ENCODE measurements around the gene PLA2G3.

Gene PLA2G3

DNA sequence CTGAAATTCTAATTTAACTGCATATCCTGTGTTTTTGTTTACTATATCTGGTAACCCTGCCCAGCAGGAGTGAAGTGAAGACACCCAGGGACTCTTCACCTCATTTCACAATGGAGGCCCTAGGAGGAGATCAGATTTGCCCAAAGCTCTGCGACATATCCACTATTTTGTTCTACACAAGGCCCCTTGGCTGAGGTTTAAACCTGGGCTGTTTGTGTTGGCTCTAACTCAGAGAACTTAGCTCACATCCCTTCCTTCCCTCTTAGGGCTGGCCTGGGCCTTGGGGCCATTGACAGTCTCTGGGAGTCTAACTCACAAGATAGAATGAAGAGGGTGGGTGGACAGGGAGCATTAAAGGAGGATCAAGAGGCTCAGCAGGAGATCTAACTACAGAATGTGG lies 8.2 kb upstream of the PLA2G3 start:
- DNase-seq (ENCODE audit: low read depth in 2 of 2): no peak

DNA sequence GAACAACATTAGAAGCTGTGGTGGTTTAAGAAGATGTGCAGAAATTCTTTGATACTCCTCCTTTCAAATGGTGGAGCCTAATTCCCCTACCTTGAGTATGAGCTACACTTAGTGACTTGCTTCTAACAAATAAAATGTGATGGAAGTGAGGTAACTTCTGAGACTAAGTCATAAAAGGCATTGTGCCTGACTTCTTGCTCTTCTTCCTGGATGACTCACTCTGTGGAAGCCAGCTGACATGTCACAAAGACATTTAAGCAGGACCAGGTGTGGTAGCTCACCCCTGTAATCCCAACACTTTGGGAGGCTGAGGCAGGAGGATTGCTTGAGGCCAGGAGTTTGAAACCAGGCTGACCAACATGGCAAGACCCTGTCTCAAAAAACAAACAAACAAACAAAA lies 3.9 kb upstream of the PLA2G3 start:
- no peak for DNase-seq (ENCODE audit: low read depth in 2 of 2)

DNA sequence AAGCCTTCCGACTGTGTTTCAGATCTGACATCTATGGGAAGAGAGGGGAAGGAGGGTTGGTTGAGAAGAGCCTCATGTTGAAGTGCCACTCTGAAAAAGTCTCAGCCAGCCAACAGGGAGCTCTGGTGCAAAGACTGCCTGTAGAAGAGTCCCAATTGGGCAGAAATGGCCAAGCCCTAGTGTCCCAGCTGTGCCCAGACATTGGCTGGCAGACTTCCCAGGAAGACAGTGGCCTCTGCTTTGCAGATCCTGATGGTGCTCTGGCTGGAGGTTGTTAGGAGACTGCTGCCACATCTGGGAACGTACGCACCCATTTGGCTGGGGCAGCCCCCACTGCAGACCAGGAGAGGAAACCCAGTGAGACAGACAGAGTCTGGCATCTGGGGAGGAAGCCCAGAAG lies 3.2 kb upstream of the PLA2G3 start:
- no peak for DNase-seq (ENCODE audit: low read depth in 2 of 2)

DNA sequence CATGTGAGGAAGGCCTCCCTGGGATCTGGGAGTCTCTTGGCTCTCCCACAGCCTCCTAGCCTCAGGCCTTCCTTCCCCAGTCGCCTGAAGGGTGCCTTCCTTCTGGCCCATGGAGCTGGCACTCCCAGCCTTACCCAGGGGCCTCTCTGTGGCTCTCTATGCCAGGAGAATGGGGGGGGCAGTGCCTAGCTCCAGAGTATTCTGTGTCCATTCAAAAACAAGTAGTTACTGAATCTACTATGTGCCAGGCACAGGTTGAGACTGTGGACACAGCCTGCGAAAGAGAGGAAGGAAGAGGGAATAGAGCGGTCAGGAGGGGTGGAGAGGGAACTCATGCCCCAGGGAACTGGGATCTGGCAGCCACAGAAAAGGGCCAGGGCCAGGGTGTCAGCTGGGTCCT lies 2.7 kb upstream of the PLA2G3 start:
- no peak for DNase-seq (ENCODE audit: low read depth in 2 of 2)

DNA sequence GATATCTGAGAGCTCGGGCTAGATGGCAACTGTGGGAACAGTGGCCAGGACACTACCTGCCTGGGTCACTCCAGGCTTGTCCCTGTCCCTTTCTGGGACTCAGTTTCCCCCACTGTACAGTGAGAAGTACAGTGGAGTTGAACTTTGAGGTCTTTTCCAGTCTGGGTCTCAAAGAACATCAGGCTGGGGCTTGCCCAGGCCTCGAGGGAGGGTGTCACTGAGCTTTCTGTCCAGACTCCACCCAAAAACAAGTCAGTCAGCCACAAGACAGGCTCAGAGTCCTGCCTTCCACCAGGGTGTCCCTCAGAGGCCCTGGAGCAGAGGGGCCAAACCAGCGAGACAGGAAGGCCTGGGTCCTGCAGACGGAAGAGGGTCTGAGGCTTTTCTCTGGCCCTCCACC lies 2.0 kb upstream of the PLA2G3 start:
- DNase-seq (ENCODE audit: low read depth in 2 of 2): no peak

DNA sequence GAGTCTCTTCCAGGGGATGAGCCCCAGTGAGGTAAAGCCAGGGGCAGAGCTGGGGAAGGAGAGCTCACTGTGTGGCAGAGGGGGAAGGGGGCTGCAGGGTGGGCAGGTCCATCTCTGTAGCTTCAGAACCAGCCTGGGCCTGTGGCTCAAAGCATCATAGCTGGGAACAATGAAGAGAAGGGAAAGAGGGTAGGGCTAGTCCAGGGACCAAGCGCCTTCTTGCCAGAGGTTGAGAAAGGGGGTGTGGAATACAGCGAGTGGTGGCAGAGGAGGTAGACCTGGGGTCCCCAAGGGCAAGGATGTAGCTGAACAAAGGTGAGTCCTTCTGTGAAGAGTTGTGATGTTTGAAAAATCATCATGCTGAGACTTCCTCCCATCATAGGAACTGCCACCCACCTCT lies 1.2 kb upstream of the PLA2G3 start:
- no peak for DNase-seq (ENCODE audit: low read depth in 2 of 2)

DNA sequence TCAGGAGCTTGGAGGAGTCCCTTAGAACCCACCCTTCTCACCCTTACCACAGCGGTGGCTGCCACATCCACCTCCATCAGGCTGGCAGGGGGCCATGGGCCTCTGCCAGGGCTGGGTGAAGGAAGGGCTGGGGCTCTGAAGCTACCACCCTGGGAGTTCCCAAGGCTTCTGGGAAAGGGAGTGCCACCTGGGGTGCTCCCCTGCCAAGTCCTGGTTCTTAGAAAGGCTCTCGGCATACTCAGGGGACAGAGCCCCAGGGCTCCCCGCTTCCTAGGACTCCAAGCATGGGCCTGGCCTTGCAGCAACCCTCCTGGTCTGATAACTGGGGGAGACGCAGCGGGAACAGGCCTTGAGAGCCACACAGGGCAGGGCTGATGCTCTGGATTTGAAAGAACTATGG lies 438 bp upstream of the PLA2G3 start:
- DNase-seq (ENCODE audit: low read depth in 2 of 2): no peak

DNA sequence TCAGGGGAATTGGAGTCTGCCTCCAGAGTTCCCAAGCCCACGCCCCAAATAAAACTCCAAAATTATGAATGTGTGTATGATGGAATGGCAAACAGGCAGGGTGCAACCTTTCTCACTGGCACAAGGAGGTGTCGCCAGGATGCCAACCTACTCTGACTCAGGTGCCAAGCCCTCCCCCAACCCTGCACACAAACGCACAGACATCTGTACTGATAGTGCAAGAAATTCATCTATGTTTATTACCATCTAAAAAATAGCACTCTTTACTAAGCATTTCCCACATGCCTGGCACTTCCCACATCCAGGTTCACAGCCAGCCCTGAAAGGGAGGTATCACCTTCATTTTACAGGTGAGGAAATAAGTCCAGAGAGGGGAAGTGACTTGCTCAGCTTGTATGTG lies 1.2 kb downstream of the PLA2G3 start:
- no peak for DNase-seq (ENCODE audit: low read depth in 2 of 2)

DNA sequence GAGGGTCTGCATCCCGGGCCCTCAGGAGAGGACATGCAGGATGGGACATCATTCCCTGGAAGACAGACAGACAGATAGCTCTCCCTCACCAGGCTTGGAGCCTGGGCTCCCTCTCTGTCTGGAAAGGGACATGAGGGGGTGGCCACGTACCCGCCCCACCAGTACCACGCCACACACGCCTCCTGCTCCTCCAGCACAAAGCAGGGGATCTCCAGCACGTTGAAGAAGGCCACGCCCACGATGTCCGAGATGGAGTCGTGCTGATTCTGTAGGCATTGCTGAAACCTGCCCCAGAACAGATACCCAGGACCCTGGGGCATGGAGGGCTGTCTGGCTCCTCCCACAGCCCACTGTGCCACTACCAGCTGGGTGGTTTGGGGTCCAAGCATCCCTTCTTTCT lies 2.2 kb downstream of the PLA2G3 start:
- DNase-seq (ENCODE audit: low read depth in 2 of 2): no peak

DNA sequence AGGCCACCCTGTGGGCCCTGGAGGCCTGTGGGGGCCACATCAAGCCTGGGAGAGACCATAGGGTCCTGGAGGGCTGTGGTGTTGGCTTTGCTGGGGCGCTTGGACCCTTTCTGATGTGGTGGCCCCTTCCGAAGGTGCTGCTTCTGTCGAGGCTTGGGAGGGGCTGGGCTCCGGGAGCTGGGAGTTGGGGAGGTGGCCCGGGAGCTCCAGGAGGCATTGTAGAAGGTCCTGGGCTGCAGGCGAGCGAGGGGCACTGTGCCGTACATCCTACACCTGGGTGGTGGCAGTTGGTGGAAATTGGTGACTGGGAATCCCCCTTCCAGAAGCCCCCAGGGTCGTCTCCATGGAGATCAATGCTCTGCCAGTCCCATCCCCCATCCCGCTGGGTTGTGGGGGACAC lies 2.6 kb downstream of the PLA2G3 start:
- DNase-seq (ENCODE audit: low read depth in 2 of 2): no peak

DNA sequence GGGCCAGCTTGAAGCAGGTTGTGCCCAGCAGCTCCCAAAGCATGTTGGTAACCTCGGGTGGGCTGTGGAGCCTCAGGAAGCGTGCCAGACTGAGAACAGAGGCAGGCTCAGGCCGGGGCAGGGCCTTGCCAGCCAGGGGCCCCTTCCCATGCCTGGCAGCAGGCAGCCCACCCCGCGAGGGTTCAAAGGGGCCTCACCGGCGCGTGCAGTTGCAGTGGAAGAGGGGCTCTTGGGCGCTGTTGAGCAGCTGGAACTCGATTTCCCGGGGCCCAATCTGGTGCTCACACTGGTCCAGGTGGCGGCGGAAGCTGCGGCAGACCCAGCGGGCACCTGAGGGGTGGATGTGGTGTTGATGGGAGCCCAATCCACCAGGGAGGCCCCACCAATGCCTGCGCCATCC lies 3.6 kb downstream of the PLA2G3 start:
- DNase-seq (ENCODE audit: low read depth in 2 of 2): no peak

DNA sequence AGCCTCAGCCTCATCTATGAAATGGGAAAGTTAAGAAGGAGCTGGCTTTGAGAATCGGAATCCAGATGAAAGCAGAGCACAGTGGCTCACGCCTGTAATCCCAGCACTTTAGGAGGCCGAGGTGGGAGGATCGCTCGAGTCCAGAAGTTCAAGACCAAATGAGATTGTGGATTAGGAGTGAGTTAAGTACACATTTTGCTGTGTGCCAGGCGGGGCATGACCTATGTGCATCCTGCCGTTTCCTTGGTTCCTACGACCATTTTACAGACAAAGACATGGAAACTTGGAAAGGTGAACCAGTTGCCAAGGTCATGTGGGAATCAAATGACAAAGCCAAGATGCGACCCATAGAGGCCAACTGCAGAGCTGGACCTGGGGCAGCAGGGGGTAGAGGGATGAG lies 4.2 kb downstream of the PLA2G3 start:
- no peak for DNase-seq (ENCODE audit: low read depth in 2 of 2)

DNA sequence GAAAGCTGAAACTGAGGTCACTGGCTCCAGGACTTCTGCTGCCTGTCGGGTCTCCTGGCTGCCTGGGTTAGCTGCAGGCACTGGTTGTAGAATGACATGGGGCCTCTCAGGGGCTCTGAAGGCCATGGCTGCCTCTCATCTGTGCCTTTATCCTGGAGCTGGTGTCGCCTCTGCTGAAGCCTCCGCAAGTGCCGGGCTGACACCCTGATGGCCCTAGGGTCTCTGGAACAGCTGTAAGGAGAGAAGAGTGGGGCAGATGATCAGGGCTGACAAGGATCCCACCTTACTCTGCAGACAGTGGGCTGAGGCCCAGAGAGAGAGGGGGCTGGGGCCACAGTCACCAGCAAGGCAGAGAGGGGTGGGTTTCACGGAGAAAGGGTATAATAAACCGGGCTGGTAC lies 4.6 kb downstream of the PLA2G3 start:
- DNase-seq (ENCODE audit: low read depth in 2 of 2): no peak

DNA sequence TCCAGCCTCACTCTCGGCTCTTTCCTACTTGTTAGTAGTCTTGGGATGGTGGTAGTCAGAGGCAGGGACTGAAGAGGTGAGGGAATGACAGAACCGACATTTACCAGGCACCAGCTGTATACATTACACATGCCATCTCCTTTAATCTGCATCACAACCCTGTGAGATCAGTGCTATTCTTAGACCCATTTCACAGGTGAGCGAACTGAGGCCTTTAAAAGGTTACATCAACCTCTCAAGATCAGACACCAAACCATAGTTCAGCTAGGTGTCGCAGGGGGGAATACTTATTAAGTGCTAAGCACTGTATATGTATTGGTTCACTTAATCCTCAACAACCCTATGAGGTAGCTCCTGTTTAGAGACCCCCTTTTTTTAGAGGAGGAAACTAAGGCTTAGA lies 5.6 kb downstream of the PLA2G3 start:
- no peak for DNase-seq (ENCODE audit: low read depth in 2 of 2)

DNA sequence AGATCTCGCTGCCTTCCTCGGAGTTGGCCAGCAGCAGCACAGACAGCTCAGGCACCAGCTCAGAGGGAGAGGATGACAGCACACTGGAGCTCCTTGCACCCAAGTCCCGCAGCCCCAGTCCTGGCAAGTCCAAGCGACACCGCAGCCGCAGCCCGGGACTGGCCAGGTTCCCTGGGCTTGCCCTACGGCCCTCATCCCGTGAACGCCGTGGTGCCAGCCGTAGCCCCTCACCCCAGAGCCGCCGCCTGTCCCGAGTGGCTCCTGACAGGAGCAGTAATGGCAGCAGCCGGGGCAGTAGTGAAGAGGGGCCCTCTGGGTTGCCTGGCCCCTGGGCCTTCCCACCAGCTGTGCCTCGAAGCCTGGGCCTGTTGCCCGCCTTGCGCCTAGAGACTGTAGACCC lies 6.4 kb downstream of the PLA2G3 start:
- no peak for DNase-seq (ENCODE audit: low read depth in 2 of 2)

DNA sequence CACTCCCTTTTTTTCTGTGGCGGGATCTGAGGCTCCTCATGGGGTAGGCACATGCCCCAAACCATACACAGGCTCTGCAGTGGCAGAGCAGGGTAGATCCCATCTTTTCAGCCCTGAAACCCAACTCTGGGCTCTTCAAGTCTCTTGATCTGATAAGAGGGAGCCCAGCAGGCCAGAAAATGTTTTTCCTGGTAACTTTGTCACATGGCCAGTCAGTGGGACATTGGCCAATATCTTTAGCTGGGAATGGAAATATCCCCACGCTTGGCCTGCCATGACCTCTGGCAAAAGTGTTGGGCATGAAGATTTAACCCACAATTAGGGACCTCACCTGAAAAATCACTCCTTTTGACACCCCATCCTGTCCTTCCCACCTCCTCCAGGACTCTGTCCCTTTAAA lies 9.4 kb downstream of the PLA2G3 start:
- DNase-seq (ENCODE audit: low read depth in 2 of 2): no peak

DNA sequence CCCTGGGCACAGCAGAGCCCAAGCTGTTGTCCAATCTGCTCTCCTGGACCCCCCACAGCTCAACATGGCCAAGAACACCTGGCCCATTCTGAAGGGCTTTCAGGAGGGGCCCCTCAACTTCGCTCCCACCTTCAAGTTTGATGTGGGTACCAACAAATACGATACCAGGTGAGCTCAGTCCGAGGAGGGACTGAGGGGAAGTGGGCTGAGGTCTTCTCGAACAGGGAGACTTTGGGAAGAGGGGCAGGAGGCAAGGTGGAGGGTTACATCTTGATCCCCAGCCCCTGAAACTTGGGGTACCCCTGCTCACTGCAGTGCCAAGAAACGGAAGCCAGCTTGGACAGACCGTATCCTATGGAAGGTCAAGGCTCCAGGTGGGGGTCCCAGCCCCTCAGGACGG lies 12.2 kb downstream of the PLA2G3 start:
- no peak for DNase-seq (ENCODE audit: low read depth in 2 of 2)

DNA sequence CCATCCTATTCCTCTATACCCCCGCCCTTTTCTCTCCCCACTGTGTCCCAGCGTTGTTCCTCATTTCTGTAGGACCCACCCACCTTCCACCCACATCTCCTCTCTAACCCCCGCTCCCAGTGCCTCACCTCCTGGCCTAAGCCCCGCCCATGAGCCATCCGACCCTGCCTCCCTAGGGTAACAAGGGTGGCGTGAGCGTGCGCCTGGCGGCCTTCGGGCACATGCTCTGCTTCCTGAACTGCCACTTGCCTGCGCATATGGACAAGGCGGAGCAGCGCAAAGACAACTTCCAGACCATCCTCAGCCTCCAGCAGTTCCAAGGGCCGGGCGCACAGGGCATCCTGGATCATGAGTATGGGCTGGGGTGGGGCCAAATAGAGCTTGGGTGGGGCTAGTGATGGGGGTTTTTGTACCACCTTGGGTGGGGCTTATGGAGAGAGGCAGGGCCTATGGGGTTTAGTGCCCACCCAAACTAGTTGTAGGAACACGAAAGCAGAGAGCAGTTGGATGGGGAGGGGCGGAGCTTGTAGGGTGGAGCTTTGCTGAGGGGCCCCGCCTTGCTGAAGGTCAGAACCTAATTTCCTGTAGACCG lies 13.0 kb downstream of the PLA2G3 start:
- DNase-seq (ENCODE audit: low read depth in 2 of 2): no peak

DNA sequence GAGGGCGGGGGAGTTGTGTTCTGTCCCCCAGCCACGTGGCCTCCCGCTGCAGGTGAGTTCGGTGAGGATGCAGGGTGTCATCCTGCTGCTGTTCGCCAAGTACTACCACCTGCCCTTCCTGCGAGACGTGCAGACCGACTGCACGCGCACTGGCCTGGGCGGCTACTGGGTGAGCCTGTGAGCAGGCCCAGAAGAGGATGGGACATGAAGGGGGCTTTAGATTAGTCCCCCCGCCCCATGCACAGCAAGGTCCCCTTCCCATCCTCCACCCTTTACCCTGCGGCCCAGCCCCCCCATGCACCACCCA lies 13.5 kb downstream of the PLA2G3 start:
- DNase-seq (ENCODE audit: low read depth in 2 of 2): no peak

DNA sequence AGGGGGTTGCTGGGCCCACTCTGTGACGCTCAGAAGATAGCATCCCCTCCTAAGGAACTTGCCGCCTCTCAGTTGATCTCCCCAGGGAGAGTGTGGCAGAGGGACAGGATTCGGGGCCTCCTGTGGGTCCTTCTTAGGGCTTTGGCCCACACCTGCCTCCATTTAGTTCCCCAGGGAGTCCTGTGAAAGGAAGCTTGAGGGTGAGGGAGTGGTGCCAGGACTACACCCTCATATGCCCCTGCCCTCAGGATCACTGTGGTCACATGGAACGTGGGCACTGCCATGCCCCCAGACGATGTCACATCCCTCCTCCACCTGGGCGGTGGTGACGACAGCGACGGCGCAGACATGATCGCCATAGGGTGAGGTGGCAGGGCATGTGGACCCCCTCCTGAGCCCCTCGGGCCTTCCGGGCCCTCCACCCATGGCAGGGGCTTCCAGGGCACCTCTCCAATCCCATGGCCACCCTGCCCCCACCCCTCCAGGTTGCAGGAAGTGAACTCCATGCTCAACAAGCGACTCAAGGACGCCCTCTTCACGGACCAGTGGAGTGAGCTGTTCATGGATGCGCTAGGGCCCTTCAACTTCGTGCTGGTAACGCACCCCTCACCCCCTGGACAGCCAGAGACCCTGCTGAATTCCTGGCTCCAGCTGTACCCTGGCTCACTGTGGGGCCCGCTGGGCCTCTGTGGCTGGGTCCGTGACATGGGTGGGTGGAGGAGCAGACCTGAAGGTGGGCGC lies 14.0 kb downstream of the PLA2G3 start:
- no peak for DNase-seq (ENCODE audit: low read depth in 2 of 2)

DNA sequence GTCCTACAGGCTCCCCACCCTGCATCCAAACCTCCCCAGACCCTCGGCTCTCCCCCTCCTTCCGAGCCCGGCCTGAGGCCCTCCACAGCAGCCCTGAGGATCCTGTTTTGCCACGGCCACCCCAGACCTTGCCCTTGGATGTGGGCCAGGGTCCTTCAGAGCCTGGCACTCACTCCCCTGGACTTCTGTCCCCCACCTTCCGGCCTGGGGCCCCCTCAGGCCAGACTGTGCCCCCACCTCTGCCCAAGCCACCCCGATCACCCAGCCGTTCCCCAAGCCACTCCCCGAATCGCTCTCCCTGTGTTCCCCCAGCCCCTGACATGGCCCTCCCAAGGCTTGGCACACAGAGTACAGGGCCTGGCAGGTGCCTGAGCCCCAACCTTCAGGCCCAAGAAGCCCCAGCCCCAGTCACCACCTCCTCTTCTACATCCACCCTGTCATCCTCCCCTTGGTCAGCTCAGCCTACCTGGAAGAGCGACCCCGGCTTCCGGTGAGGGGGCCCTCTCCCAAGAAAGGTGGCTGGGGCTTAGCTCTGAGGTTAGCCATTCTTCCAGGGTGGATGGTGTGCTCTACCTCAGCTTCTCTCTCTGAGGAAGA lies 14.7 kb downstream of the PLA2G3 start:
- DNase-seq (ENCODE audit: low read depth in 2 of 2): no peak

DNA sequence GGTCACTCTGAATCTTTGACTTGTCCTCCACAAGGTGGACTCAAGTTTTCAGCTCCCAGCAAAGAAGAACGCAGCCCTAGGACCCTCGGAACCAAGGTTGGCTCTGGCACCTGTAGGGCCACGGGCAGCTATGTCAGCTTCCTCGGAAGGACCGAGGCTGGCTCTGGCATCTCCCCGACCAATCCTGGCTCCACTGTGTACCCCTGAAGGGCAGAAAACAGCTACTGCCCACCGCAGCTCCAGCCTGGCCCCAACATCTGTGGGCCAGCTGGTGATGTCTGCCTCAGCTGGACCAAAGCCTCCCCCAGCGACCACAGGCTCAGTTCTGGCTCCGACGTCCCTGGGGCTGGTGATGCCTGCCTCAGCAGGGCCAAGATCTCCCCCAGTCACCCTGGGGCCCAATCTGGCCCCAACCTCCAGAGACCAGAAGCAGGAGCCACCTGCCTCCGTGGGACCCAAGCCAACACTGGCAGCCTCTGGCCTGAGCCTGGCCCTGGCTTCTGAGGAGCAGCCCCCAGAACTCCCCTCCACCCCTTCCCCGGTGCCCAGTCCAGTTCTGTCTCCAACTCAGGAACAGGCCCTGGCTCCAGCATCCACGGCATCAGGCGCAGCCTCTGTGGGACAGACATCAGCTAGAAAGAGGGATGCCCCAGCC lies 15.4 kb downstream of the PLA2G3 start:
- DNase-seq (ENCODE audit: low read depth in 2 of 2): no peak

DNA sequence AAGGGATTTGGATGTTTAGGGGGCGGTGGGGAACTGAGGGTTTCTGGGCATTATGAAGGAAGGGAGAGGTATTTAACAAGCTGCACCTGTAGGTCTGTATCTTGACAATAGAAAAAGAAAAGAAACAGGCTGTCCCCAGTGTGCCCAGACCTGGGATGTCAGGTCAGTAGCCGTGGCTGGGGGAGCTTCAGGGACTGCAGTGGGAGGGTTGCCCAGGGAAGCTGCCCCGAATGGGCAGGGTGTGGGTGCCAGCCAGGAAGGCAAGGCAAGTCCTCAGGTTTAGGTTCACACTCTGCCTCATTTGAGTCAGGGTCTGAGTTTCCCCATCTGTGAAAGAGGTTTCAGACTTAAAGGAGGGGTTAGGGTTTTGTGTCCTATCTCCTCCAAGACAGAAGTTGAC lies 16.0 kb downstream of the PLA2G3 start:
- DNase-seq (ENCODE audit: low read depth in 2 of 2): no peak

DNA sequence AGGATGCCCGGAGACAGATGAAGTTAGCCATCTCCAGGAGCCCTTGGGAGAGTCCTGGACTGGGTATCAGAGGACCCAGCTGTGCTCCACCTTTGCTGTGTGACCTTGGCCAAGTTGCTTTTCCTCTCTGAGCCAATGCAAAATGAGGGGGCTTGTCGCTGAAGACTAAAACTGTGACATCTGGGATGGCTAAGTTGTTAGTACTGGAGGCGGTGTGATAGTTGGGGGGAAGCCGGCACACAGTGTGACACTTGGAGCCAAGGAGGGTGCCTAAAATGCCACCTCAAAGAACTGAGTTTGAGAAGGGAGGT lies 17.1 kb downstream of the PLA2G3 start:
- no peak for DNase-seq (ENCODE audit: low read depth in 2 of 2)

Measured in stimulated activated CD8-positive, alpha-beta memory T cell treated with anti-CD3 and anti-CD28 coated beads, Interleukin-15, amount 100 ng/mL, for 48 hours (primary cell).